HG02571 (cell line): ENCODE data around the gene SNX19.

Source experiments
- ATAC-seq: cut with Tn5 transposase; IDR thresholded peaks from one replicate; pipeline ENCODE4 v1.9.1; 2021; ENCODE audit warnings: mild to moderate bottlenecking, moderate library complexity; ENCODE audit not compliant: unreplicated experiment

The SNX19 gene

DNA sequence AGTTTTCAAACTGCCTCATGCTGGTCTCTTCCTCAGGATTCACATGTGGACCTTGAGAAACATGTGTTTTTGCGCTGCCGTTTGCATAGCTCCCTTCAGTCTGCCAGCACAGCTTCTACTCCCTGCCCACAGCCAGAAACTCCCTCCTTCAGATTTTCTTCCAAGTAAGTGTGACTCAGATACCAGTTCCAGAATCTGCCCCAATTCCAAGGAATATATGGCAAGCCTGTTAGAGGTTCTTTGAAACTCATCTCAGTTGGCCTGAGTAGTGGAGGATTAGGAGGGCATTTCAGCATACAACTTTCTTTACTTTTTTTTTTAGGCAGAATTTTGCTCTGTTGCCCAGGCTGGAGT lies 67.1 kb downstream of the SNX19 start:
- ATAC-seq, result no peak

DNA sequence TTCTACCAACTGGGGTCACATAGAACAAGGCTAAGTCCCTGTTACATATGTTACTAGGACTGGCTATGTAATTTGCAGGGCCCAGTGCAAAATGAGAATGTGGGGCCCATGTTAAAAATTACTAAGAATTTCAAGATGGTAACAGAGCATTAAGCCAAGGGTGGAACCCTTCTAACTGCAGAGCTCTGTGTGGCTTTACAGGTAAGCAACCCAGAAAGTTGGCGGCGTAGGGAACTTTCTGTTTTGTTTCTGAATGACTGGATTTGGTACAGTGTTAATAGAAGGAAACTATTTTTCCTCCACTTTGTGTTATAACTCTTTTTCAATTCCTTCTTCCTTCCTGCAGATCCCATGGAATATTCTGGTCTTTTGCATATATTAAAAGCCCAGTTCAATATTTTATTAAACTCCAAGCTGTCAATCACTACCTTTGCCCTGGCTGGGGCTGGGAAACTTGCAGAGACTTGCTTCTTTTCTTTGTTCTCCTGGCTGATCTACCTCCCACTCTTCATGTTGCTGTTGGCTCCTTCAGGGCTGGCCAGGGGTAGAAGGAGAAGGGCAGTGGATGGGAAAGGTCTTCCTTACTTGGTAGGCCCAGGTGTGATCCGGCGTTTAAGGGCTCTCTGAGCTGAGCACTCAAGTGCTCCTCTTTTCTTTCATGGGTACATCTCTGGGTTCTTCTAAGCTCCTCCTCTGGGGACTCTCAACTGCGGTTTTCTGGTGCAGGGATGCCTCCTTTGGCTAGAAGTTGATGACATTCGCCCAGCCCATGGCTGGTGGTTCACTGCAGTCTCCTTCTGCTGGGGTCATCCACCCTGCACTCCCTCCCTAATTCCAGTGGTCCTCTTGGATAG lies 67.7 kb downstream of the SNX19 start:
- no peak for ATAC-seq

DNA sequence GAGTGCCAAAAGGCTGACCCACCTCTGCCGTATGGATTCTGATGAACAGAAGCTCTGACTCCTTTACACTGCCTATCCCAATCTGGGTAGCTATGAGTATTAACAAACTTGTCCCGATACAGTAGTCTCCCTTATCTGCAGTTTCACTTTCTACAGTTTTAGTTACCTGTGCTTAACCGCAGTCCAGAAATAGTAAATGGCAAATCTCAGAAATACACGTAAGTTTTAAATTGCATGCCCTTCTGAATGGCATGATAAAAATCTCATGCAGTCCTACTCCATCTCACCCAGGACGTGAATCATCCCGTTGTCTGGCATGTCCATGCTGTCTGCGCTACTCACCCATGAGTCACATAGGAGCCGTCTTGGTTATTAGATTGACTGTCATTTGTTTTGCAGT lies 68.8 kb downstream of the SNX19 start:
- no peak for ATAC-seq

DNA sequence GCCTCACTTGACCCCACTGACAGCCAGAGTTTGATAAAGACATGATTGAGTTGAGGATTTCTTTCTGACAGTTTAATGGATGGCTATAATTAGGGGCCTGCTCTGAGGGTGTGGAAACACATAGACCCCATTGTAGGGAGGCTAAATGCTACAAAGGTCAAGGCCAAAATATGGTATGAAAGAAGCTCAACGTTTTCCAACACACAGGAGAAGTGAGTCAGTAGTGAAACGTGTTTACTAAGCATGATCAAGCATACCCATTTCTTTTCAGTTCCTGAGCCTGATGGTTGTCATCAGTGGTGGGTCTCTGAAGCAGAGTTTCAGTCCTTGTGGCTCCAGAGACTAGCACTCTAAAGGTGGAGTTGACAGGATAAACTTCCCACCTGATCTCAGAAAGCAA lies 69.7 kb downstream of the SNX19 start:
- no peak for ATAC-seq

DNA sequence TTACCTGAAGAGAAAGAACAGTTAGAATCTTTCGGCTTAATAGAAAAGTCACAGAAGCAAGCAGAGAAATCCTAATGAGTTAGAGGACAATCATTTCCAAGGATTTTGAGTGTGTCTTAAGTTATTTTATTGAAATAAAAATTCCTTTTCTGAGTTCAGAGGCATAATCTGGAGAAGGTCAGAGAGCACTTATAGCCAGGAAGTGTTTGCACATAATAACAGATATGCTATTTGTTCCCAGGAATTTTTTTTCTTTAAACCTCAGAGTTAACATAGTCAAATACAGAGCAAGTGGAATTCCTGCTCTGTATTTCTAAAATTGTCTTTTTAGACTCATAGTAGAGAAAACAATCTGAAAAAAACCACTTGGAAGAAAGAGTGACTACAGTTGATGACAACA lies 74.3 kb downstream of the SNX19 start:
- ATAC-seq, result no peak

DNA sequence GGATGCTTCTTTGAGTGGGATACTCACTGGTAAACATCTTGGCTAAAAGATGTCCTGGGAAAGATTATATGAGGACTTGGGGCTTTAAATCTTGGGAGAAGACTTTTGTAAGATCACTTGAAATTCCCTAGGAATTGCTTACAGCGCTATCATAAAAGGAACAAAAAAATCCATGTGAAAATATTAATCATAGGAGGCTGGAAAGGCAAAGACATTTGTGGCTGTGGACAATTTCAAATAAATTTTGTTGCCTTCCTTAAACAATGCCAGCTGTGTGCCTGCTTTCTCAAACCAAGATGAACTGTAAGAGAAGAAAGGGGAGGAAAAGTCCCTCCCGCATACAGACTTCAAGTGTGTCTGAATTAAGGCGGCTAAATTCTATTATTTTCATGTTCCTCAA lies 75.6 kb downstream of the SNX19 start:
- ATAC-seq, result no peak

DNA sequence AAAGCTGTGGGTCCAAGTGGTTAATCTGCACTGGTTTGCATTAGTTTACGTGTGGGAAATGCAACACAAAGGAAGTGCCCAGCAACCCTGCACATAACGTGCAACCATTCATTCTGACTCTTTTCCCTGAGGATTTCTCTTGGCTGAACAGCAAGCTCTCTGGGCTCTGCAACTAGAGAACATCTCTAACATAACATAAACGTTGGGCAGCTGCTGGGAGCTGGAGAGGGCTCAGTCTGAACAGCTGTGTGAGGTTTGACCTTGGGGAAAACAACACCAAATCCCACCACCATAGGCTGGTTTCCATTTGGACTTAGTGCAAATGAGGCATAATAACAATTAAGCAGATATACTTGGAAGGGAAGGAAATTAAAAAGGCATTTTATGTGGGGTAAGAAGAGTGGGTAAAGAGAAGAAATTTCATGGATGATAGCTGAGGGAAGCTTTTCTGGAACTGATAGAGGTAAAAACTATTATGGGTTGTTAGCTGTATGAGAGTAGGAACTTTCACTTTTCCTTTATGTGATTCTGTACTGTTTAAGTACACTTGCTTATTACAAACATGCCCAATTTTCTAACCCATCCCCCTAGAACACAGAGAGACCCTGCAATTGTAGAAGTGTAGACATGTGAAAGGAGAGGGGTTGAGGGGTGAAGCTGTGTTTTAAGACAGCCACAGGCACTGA lies 76.2 kb downstream of the SNX19 start:
- ATAC-seq, result no peak

DNA sequence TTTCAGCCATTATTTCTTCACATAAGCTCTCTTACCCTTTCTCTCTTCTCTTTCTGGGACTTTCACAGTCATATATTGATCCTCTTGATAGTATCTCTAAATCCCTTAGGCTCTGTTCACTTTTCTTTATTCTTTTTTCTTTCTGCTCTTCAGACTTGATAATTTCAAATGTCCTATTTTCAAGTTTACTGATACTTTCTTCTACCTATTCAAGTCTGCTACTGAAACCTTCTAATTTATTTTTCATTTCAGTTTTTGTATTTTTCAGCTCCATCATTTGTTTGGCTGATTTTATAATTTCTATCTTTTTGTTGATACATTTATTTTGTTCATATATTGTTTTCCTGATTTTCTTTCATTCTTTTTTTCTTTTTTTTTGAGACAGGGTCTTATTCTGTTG lies 79.1 kb downstream of the SNX19 start:
- no peak for ATAC-seq

DNA sequence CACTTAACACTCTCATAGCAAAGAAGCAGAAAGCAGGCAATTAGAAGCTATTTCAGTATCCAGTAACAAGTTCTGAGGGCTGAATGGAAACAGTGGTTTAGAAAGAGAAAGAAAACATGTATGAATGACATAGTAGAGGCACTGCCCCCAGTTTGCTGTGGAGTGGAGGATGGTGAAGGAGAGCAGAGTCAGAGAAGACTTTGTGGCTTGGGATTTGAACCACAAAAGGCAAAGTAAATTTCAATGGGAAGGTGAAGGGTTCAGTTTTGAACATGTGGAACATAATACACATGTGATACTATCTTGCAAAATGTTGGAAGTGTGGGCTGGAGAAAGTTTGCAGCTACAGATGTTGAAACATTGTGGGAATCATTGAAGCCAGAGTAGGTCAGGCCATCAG lies 81.4 kb downstream of the SNX19 start:
- no peak for ATAC-seq

DNA sequence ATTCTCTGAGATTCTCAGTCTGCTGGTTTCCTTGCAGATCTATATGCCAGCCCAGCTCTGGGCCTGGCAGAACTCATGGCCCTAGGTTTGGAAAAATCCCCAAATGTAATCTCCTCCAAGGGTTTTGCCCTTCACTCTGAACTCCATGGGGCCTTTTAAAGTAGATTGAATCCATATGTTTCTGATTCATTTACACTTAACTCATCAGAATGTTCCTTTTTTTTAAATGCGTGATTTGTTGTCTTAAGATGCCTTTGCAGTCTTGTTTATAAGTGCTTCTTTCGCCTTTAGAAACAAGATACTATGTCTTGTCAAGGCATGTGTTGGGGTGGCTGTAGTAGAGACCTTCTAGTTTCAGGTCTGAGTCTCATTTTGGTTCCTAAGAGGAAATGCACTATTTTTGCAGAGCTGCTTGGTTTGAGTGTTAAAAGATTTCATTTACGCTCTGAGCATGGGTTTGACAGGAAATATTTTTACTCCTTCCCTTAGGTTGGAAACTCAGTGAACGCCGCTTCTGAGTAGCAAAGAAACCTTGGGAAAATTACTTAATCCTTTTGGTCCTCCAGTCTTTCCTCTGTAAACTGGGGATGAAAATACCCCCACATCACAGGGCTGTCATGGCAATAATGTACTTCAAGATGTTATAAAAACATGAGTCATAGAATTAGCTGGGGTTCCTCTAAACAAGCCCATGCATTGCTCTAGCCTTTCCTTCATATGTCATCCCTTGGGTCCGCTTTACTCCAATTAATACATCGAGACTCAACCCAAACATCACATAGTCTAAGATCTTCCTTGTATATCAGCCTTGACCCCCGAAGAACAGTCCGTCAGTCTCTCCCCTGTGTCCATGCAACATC lies 83.5 kb downstream of the SNX19 start:
- no peak for ATAC-seq

DNA sequence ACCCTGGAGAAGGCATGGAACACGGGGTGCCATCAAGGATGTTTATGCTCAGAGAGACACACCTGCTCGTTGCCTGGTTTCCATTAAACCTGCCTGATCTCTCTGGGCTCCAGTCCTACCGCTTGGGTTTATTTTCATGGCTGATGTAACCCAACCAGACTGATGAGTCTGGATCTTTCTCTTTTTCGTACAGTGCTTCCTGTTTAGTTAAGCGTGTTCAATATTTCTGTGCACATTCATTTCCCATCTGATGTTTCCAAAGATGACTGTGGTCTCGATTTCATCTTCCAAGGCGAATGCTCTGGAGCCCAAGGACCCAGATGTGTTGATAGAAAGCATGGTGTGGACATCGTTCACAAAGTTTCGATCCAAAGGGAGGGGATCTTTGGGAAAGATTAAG lies 84.3 kb downstream of the SNX19 start:
- no peak for ATAC-seq

DNA sequence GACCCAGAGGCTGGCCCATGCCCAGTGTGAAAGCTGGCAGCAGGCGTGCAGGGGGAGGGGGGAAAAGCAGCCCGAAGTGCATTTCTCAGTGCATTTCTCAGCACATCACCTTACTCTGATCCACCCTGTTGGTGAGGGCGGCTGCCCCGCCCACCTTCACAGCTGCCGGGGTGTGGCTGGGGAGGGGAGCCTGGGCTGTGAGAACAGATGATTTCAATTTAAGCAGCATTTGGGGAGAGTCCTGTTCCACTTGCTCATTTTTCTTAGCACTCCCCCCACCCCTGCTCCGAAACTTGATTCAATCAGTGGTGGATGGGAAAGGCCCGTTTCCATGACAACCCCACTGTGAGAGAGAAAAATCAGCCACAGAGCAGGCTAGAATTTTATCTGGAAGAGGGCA lies 84.8 kb downstream of the SNX19 start:
- ATAC-seq, result no peak

DNA sequence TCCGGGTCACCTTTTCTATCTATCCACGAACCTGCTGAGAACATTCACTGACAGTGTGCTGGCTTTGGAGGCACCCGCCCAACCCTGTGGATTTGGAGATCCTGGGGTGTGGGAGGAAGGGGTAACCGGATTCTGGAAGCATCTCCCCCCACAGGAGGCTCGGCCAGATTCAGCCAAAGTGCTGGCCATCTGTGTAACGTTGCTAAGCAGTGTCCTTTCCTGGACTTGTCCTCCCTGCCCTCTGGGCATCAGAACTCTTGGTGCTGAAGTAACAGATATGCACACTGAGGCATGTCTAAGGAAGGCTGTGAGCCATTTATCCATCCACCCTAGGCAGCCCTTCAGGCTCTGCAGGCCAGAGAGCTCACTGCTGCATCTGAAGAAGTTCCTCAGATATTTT lies 85.7 kb downstream of the SNX19 start:
- no peak for ATAC-seq

DNA sequence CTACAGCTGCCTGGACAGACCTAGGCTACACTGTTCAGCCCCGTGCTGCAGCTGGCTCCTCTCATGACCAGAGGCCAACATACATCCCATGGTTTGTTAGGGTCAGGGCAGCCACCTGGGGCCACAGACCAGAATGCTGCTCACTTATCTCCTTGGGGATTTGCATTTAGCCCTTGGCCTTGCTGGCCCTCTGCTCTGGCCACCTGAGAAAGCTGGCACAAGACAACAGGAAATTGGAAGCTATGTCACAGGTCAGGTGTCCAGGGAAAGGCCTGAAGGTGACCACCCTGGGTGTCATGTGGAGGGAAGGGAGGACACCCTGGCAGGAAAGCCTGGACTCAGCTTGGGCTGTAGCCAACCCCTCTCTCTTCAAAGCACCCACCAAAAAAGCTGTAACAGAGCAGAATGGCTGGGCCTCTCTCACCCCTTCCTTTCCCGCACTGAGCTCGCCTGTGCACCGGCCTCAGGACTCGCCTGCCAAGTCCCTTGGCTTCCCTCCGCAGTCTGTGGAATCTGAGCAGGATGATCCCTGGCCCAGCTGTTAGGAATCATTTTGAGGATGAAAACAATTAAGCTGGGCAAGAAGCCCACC lies 86.3 kb downstream of the SNX19 start:
- ATAC-seq, result no peak

DNA sequence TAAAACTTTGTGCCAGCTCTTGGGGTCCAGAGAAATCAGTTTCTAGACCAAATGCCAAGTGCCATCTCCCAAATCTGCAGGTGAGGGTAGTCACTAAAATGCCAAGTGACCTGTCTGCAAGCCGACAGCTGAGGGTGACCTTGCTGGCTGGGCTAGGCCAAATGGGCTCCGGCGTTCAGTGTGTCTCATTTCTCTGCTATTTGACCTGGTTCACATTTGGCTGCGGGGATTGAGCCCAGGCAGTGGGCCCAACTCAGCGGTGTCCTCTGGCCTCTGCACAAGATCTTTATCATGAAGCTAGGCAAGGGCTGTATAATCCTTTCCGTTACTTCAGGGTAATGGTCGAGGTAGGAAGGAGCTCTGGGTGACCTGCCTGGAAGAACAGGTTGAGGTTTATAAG lies 87.5 kb downstream of the SNX19 start:
- ATAC-seq, result no peak

DNA sequence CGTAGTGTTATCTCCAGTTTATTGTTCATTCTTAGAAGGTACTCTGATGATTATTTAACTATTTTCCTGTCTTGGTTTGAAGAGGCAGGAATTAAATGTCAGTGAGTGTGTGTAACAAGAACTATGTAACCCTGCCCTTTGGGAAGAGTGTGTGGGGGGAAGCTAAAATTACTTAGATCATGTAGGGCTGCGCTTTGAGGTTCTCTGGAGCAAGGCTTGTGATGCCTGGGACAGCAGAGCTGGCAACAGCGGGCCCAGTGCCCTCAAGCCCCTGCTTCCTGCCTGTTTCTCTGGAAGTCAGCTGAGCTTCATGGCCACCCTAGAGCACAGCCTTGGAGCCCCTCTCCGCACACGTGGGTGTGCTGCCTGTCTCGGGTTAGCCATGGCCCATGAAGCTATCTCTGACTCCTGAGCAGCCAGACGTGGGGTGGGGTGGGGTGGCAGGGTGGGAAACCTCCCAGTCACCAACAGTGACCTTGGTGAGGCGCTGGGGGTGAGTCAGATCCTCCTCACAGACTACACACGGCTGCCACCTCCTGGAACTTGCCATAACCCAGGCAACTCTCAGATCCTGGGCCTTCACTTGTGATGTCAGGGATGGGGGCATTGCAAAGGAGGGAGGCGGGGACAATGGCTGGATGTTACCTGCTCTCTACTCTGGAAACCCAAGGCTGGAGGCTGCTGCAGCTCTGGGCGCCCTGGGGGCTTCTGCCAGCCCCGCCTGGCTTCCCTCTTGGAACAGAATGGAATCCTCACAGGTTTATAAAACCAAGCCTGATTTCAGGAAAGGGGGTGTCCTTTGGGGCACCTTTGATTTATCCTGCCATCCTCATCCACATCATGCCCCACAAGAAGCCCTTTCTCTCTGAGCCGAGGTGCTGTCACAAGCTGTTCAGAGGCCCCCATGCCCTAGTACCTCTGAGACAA lies 88.6 kb downstream of the SNX19 start:
- no peak for ATAC-seq

DNA sequence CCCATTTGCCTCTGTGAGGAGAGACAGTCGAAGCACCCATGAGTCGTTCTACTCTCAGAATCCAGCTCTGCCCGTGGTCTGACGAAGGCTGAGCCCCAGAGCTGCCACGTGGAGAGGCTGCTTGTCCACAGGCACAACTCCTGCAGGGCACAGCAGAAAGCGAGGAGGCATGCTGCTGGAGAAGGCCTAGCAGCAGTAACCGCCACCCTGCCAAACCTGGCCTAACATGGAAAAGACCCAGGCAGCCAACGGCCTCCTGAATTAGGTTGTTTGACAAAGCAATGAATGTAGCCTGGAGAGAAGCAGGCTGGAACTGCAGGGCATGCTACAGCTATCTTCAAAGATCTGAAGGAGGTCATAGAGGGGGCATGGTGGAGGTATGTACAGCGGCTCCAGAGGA lies 89.7 kb downstream of the SNX19 start:
- ATAC-seq, result no peak

DNA sequence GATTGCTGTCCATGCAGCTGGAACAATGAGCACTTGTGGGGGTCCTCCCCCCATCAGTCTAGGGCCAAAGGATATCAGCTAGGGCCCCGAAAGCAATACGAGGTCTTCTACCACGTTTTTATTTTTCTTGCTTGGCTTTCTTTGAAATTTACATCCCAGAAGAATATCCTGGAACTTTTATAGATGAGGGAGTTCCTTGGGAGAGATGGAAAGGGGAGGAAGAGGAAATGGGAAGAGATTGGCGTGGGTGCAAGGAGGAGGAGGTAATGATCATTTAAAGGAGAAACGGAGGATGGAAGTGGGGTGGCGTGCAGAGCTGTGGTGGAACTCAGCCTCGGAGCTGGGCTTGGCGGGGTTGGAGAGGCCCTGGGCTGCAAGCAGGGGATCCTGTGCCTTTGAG lies 90.3 kb downstream of the SNX19 start:
- no peak for ATAC-seq

DNA sequence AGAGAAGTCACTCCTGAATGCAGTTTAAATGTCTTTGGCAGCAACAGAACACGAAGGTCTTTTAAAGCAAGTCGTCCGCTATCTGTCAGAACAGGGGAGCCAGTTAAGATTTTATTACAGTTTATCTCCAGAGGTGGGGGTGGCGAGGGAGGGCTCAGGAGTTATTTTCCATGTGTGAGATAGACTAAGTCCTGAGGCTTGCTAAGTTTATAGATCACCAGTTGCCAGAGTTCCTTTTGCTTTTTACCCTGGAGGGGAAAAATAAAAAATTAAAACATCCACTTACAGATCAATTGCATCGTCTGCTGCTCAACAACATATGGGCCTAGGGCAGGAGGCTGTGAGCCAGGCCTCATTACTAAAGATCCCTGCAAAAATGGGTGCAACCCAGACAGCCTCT lies 90.7 kb downstream of the SNX19 start:
- ATAC-seq, result no peak
